Activated CD4-positive, alpha-beta T cell treated with anti-CD3 and anti-CD28 coated beads, Interleukin-2, amount 50 U/mL, for 4 hours (primary cell): ENCODE results near the gene SF3B2.
A peak's percentile ranks its signal among the peaks of the same experiment; 100 is the strongest.
"Not testable (repeated sequence)": the region's sequence is repeated elsewhere in the genome, so short reads cannot be mapped to it uniquely, and the experiment has no call there.

Experiments
- DNase-seq, 2 experiments: peaks; one replicate each; pipeline ENCODE4 v3.0.0-alpha.2; 2020

The SF3B2 gene, protein sequence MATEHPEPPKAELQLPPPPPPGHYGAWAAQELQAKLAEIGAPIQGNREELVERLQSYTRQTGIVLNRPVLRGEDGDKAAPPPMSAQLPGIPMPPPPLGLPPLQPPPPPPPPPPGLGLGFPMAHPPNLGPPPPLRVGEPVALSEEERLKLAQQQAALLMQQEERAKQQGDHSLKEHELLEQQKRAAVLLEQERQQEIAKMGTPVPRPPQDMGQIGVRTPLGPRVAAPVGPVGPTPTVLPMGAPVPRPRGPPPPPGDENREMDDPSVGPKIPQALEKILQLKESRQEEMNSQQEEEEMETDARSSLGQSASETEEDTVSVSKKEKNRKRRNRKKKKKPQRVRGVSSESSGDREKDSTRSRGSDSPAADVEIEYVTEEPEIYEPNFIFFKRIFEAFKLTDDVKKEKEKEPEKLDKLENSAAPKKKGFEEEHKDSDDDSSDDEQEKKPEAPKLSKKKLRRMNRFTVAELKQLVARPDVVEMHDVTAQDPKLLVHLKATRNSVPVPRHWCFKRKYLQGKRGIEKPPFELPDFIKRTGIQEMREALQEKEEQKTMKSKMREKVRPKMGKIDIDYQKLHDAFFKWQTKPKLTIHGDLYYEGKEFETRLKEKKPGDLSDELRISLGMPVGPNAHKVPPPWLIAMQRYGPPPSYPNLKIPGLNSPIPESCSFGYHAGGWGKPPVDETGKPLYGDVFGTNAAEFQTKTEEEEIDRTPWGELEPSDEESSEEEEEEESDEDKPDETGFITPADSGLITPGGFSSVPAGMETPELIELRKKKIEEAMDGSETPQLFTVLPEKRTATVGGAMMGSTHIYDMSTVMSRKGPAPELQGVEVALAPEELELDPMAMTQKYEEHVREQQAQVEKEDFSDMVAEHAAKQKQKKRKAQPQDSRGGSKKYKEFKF

DNA sequence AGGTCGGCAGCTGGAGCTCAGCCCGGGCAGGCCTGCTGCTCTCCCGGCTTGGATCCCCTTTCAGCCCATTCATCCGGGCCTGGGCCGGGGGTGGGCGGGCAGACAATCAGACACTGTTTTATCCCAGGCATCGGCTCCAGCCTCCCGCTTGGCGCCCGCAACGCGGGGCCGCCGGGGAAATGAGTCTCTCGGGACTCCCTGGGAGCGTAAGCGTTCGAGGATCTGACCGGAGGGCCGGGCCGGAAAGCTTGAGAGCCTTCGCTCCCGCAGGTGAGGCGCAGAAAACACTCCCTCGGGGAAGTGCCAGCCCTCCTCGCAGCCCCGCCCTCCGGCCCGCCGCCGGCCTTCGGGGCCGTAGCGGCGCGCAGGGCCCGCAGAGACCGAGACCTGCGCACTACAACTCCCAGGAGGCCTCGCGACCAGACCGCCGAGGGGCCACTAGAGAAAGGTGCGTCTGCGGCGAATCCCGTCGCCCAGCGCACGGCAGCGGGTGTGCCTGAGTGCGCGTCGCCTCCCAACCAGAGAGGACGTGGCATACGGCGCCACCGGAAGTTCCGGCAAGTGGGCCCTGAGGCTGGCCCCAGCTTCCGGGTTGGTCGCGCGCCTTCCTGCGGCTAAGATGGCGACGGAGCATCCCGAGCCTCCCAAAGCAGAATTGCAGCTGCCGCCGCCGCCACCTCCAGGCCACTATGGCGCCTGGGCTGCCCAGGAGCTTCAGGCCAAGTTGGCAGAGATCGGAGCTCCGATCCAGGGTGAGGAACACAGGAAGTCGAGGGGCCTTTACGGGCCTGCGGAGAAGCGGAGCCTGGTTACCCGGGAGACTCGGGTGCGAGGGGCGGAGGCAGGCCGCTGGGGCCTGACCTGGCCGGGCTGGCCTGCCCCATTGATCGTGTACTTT is at the start of gene SF3B2:
Gene SF3B2, plus strand, starts transcription at position 599 of the 898 bp plus-strand sequence. Its CDS starts 21 bp downstream, at position 620.
- peak; percentile 92 to 94 for DNase-seq

DNA sequence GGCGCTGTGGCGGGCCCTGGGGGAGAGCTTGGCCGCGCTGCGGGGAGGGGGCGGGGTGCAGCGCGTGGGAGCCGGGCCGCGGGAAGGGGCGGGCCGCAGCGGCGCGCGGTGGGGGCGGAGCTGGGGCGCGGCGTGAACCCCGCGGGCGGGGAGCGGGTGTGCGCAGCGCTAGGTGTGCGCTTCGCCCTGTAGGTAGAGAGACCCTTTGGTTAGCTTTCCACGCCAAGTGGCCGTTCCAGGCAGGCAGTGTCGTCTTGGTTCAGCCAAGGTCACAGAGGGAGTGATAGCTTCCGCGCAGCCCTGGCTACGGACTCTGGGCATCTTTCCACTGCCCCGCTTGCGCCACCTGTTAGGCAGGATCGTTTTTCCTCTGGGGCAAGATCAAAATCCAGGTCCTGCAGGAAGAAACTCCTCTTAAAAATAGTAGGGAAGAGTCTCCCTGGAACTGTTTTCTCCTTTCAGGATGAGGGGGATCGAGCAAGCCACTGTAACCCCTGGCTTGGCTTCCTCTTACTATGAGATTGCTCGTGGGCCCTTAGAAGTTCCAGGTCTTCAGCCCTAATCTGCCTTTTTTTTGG is 49.4 kb upstream of the SF3B2 start:
- peak in 1 of 2 experiments; percentile 63 for DNase-seq

DNA sequence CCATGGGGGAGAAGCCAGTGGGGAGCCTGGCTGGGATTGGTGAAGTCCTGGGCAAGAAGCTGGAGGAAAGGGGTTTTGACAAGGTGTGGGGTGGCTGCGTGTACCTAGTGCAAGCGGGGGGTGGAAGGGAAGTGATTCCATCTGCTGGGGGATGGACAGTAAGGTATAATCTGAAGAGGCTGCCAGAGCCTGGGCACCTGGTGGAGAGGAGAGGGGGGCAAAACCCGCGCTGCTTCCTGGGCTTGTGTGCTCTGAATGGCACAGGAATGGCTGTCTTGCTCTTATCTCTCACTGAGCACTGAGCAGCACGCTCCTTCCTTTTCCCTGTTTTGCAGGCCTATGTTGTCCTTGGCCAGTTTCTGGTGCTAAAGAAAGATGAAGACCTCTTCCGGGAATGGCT is 48.9 kb upstream of the SF3B2 start:
- no peak for DNase-seq

DNA sequence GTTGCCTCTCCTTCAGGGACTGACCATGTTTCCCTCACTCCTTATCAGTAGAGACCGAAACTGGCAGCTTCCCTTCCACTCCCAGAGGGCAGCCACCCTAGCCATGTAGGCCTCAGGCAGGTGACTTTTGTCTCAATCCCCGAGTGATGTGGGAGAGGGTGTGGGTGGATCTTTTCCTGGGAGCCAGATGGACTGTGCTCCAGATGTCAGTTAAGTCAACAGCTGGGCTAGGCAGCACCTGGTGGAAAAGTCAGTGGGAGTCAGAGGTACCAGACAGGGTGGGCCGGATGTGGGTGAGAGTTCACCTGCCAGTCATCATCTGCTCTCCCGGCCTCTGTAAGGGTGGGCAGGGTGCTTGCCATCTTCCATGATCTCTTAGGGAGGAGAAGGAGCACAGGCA is 48.0 kb upstream of the SF3B2 start:
- DNase-seq: no peak

DNA sequence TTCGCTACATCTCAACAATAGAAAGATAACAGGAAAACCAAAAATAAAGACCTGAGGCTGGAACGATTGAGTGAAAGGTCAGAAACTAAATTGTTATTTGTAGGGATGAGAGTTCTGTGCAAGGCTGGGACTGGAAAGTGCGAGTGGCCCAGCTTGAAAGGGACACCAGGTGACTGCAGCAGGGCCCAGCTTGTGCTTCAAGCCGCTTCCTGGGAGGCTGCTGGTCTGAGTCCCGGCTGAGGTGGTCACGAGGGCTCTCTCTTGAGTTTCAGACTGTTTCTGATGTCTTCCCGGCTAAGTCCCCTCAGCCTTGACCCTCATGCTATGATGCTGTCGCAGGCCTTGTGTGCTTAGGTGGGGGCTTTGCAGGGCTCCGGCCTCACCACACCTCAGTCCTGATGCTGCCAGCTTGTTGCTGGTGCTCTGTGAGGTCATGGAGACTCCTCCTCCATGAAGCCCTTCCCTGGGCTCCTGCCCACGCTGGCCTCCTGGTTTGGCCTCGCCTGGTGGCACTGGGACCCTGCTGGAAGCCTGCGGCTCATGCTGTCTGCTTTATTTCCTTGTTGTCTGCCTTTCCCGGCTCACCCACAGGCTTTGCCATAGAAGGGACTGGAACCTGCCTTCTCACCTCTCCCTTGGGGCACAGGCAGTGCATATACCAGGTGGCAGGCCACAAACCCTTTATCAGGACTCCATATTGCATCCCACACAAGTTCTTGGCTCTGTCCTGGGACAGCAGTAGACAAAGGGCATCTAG is 45.9 kb upstream of the SF3B2 start:
- DNase-seq: no peak

DNA sequence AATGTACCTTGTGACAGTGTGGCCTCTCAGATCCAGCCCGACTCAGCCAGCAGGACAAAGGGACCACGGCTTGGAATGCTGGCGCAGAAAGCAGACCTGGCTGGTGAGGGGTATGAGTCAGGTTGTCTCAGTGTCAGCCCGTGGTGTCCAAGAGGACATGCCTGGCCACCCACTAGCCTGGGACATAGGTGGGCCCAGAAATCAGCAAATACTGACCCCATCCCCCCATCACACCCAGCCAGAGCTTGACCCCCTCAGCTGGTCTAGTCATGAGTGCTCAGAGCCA is 45.3 kb upstream of the SF3B2 start:
- DNase-seq: no peak

DNA sequence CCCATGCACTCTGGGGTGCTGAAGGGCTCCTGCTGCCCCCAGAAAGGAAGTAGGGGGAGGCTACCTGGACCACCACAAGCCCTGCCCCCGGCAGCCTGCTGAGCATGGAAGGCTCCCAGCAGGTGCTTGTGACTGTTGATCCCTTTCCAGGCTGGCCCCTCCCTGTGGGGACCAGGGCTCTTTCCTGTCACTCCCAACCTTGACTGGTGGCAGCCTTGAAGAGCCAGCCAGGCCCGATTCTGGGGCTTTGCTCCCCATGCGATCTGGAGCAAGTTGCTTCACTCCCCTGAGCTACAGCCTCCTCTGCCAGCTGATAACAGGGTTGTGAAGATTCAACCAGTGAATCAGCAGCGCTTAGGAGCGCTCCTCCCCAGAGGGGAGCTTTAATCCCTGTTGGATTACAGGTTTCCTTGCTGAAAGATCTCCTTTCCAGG is 44.9 kb upstream of the SF3B2 start:
- DNase-seq: no peak

DNA sequence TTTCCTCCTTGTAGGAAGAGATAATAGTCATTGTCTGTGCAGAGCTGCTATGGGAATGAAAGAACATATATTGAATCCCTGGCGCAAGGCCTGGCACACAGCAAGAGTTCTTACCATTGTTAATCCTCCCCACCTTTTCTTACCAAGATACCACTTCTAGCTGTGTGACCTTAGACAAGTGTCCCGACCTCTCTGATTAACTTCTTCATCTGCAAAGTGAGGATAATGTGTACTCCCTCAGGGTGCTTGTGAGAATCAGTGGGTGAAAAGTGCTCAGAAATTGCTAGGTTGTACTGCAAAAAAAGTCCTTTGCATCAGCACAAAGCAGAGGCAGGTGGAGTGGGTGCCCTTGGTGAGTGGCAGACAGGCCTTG is 44.1 kb upstream of the SF3B2 start:
- no peak for DNase-seq

DNA sequence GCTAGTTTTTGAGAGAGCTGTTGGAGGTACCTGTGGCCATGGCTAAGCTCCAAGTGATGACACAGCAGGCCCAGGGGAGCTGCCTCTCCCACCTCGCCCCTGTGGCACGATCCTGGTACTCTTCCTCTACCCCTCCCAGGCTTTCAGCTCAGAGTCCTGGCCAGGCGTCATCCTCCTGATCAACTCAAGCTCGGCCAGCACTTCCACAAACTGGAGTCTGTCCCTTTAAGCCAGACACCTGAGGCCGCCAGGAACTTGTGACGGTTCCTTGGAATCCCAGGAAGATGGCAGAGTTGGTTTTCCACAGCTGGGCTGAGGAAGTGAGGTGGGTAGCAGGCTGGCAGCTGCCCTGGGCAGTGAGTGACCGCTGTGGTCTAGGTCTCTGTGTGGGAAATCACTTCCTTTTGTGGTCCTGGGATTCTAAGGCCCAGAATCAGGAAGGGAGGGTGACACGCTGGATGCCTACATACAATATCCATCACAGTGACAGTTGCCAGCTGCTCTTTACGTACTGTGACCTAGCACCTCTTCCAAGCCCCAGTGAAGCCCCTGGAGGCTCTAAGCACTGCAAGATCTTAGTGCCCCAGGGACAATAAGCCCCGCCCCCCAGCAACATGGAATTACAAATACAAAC is 43.6 kb upstream of the SF3B2 start:
- DNase-seq: no peak

DNA sequence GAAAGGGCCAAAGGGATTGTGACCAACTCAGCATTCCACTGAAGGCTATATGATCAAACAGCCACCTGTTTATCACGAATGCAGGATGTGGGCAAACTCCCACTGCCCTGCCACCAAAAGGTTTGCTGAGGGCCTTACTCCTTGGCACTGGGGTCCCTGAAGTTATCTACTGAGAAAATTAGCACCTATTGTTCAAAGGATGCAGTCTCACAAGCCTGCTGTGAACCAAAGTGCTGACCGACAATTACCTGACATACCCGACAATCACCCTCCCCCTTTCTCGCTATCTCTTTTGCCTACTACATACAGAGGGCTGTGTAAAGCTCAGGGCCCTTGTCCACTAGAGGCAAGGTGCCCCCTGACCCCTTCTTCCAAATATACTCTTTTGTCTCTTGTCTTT is 42.1 kb upstream of the SF3B2 start:
- not testable (repeated sequence) for DNase-seq

DNA sequence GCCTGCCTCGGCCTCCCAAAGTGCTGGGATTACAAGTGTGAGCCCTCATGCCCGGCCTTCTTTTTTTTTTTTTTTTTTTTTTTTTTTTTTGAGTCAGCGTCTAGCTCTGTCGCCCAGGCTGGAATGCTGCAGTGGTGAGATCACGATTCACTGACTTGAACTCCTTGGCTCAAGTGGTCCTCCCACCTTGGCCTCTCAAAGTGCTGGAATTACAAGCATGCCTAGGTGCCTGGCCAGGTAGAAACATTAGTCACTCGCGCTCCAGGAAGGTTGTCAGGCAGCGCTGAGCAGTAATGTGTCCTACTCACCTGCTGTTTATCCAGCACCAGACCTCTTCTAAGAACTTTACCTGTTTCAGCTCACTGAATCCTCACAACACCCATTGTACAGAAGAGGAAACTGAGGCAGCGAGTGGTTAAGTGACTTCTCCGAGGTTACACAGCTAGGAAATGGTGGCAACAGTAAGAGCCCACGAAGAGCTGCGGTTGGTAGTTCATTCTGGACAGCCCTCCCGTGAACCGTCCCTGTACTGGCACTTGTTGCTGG is 40.9 kb upstream of the SF3B2 start:
- no peak for DNase-seq

DNA sequence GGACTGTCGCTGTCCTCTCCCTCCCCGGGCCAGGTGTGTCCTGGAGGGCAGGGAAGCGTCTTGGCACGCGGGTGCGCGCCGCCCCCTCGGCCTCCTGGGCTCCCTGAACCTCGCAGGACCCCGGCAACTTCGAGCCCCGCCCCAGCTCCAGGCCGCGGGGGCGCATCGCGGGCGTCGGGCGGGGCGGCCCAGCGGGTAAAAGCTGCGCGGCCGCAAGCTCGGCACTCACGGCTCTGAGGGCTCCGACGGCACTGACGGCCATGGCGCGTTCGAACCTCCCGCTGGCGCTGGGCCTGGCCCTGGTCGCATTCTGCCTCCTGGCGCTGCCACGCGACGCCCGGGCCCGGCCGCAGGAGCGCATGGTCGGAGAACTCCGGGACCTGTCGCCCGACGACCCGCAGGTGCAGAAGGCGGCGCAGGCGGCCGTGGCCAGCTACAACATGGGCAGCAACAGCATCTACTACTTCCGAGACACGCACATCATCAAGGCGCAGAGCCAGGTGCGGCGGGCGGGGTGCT is 40.3 kb upstream of the SF3B2 start, which contains the start of gene CST6:
Gene CST6, plus strand, starts transcription at position 224 of the 519 bp plus-strand sequence. Its CDS starts 37 bp downstream, at position 261.
- DNase-seq: no peak

DNA sequence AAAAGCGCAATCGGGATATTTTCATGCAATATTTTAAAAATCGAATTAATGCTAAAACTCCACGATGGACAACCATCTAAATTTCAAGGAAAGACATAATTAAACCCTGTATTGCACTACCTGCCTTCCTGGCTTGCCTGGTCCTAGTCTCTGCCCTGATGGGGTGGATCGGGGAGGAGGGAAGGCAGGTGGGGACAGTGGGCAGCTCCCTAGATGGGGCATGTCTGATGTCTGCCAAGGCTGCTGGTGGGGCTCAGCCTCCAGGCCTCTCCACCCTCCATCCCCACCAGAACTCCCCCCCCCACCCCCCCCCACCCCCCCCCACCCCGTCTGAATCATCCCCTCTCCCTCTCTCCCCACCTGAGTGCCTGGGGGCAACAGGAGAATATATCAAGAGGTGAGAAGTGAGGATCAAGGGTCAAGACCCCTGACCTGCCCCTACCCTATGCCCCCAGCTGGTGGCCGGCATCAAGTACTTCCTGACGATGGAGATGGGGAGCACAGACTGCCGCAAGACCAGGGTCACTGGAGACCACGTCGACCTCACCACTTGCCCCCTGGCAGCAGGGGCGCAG is 39.7 kb upstream of the SF3B2 start:
- no peak for DNase-seq

DNA sequence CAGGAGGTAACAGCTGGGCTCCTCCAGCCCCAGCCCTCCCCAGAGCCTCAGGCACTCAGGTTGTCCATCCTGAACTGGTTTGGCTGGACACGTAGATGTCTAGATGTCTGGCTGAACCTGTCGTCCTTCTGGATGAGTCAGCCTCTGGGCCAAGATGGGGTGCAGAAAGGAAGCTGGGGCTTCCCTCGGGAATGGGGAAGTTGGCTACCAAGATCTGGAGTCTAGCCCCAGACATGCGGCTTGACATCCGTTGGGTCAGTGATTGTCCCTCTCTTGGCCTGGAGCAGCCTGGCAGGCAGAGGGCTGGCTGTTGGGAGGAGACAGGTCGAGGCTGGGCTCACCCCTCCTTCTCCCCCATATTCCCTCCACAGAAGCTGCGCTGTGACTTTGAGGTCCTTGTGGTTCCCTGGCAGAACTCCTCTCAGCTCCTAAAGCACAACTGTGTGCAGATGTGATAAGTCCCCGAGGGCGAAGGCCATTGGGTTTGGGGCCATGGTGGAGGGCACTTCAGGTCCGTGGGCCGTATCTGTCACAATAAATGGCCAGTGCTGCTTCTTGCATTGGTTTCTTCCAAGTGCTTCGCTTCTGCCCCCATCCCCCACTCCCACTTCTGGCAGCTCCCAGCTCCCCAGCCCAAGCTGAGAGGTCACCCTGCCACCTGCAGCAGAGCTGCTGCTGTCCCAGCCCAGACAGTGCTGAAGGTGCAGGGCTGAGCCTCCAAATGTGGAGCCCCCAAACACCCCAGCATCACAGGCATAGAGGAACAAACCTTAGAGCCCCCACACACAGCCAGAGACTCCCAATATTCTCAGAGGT is 39.0 kb upstream of the SF3B2 start:
- DNase-seq: no peak

DNA sequence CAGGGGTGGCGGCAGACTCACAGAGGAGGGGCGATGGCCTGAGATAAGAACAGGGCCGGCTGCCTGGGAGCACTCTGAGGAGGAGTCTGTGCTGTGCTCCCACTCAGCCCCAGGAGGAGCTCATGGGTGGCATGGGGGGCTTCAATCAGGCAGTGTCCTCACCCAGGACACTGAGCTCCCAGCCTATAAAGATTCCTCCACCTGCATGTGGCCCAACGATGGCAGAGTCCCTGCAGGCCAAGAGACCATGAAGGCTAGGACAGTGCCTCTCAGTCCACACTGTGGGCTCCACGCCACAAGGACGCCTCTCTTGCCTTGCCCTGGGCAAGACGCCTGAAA is 38.4 kb upstream of the SF3B2 start:
- DNase-seq: no peak

DNA sequence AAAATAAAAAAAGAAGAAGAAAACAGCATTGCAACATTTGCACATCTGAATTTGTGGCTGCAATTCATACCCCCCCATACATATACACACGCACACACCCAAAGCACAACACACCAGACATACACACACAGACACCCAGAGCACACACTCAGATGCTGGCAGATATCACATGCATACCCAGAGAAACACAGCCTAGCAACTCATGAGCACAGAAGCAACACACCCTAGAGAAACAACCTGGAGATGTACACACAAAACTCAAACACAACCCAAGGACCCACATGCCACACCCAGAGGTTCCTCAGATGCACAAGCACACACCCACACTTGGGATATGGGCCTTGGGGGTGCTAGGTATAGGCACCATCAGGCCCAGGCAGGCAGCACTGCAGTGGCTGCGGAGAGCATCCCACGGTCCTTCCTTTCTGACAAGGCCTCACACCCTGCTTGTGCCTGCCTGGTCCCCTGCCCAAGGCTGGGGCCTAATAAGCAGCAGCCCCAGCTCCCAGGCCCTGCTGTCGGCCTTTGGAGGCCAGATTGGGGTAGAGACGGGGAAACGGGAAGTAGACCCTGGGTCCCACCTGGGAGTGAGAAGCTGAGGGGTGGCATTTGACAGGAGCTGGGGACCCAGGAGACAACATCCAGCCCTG is 37.2 kb upstream of the SF3B2 start:
- DNase-seq: no peak

DNA sequence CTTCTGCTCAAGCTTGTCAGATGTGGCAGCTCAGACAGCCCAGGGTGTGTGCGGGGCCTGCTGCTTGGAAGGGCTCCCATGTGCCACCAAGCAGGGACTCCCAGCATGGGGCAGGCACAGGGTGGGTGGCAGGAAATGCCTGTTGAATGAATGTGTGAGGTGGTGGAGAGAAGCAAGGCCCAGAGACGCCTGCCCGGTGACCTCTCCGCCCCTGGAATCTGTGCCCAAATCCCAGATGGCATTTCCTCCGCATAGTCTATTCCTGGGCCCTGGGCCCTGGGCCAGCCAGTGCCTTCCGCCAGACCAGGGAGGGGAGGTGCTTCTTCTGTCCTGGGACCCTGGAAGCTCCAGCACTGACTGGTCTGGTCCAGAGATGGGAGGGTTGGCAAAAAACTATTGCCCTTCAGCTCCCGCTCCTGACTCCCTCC is 36.7 kb upstream of the SF3B2 start:
- DNase-seq: no peak

DNA sequence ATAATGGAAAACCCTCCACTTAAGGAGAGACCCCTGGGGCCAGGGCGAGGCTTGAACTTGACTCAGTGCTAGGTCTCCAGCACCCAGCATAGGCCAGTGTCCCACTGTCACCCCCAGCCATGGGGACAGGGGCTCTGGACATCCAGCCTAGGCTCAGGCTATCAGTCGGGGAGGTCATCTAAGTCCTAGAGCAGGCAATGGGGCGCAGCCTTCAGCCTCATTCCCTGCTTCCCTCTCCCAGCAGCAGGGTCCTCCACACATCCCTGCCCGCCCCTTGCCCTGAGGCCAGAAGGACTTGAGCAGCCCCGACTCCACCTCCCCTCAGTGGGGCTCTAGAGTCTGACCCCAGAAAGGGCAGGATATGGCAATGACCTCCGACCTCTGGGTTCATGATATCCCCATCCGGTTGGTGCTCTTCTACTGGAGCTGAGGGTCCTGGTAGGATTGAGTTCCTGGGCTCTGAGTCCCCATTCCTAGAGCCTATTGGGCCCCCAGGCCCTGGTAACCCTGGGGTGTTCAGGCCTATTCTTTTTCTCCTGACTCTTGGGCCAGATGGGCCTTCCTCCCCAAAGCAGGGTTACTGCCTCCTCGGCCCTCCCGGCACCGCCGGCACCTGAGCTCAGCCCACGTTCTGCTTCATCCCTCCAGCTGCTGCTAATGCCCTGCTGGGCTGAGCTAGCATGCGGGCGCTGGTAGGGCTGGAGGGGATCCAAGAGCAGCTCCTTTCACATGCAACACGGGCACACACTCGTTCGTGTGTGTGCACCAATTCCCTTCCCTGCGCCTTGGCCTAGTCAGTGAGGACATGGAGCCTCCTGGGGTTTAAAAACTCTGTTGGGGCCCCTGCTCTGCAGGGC is 36.0 kb upstream of the SF3B2 start:
- DNase-seq: no peak
